ENCODE results near the gene NCKAP5.

The NCKAP5 gene

DNA sequence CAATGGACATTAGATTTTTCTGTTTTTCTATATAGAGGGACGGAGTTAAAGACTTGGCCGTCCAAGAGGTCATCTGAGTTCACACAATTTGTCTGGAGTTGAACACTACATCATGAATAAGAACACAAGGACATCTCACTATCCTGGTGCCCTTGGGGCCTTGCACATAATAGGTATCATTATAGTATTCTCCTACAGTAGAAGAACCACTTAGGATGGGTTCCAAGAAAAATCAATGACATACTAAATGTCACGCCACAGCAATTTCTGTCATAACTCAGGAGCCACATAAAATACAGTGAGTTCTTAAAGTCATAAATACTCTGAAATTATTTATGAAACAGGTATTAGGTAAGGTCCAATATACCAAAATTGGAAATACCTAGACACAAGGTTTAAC, 154.4 kb downstream of the NCKAP5 start:
- POLR2A ChIA-PET = no interaction called here
- no peak for TF ChIP-seq CTCF (IDR thresholded peaks at IDR 0.05; ENCODE audit: control extremely low read depth, extremely low read depth, low read depth, missing control alignments)
- no peak for DNase-seq (ENCODE audit: extremely low spot score)
- CTCF ChIA-PET = no interaction called here

DNA sequence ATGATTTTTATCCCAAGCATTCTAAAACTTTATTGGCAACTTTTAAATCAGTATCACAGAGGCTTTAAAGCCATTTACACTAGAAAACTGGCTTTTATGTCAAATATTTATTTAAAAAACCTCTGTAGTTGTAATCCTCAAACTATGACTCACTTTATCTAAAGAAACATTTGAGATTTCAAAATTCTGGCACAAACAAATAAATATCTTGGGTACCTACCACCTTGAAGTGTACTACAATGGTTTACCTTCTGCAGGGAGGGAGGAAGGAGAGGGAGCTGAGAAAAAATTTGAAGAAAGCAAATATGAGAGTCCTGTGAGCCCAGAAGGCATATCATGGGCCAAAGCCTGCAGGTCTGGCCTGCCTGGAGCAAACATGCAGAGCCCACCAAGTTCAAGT, 155.6 kb downstream of the NCKAP5 start:
- no peak for DNase-seq (ENCODE audit: extremely low spot score)
- POLR2A ChIA-PET = no interaction called here
- CTCF ChIA-PET = no interaction called here
- no peak for TF ChIP-seq CTCF (IDR thresholded peaks at IDR 0.05; ENCODE audit: control extremely low read depth, extremely low read depth, low read depth, missing control alignments)

DNA sequence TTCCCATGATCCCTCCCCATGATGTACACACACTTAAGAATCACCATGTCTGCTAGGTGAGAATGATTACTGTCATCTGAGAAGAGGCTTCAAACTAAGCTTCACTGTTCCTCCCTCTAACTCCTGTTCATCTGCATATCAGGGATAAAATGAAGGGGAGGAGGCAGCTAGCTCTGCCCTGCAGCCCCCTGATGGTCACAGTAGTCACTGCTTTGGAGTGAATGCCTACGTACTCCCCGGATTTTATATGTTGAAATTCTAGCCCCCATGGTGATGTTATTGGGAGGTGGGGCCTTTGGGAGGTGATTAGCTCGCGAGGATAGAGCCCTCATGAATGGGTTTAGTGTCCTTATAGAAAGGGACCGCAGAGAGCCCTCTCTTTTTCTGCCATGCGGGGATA, 156.4 kb downstream of the NCKAP5 start:
- ChIA-PET CTCF (interaction anchor here (0.9 kb wide), 1 partner anchor 10 kb away, joined by 3 read pairs; no protein-coding TSS in a partner anchor), POLR2A (no interaction called here)
- no peak for DNase-seq (ENCODE audit: extremely low spot score)
- TF ChIP-seq CTCF (IDR thresholded peaks at IDR 0.05; ENCODE audit: control extremely low read depth, extremely low read depth, low read depth, missing control alignments) = no peak

DNA sequence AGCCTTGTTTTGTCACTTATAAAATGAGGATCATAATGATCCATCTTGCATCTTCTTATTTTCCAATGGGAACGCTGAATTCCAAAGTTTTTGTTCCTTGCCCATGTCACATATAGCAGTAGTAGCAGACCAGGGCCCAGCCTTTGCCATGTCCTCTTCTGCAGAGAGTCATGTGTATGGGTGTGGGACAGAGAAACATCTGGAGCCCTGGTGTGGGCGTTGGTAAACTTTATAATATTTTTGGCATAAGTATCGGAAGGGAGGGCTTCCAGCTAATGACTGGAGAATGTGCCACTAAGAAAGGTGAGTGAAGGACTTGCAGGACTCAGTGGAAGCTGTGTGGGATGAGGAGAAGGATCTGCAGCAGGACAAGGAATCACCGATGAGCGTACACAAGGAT, 157.2 kb downstream of the NCKAP5 start:
- no peak for DNase-seq (ENCODE audit: extremely low spot score)
- TF ChIP-seq CTCF (IDR thresholded peaks at IDR 0.05; ENCODE audit: control extremely low read depth, extremely low read depth, low read depth, missing control alignments) = no peak
- ChIA-PET POLR2A (no interaction called here), CTCF (interaction anchor here (0.9 kb wide), 1 partner anchor 10 kb away, joined by 3 read pairs; no protein-coding TSS in a partner anchor)

DNA sequence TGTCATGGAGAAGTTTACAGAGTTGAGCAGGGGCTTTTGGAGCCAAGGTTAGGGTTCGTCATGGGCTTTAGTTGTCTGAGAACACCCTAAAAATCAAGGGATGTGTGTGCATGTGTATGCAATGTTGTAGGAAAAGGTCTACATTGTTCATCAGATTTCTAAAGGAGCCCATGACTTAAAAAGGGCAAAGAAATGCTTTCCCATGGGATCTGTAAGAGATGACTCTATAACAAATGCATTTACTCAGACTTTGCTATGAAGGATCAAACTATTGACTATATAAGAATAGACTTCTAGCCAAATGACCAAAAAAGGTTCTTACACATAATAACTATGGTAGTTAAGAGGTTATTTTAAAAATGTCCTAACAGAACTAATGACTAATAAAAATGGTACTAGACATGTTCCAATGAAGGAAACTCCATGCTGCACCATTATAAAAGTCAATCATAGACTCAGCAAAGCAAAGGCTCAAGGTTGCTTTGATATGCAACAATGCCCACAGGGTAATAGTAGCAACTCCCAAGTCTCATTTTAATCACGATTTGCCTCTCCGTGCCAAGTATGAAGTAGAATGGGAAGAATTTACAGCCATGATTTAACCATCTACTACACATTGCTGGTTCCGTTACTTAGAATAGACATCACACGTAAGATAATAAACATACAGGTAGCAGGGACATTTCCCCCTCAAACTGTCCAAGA, 158.5 kb downstream of the NCKAP5 start:
- TF ChIP-seq CTCF (IDR thresholded peaks at IDR 0.05; ENCODE audit: control extremely low read depth, extremely low read depth, low read depth, missing control alignments) = no peak
- ChIA-PET POLR2A (no interaction called here), CTCF (no interaction called here)
- no peak for DNase-seq (ENCODE audit: extremely low spot score)

GRCh38 chr2:133408671-133409070, 159.6 kb downstream of the NCKAP5 start:
- ChIA-PET POLR2A (no interaction called here), CTCF (no interaction called here)
- DNase-seq (ENCODE audit: extremely low spot score) = no peak

More at GRCh38 chr2:133408671-133409070, 159.6 kb downstream of the NCKAP5 start:
- TF ChIP-seq CTCF (IDR thresholded peaks at IDR 0.05; ENCODE audit: control extremely low read depth, extremely low read depth, low read depth, missing control alignments) = no peak
